Neutrophil (primary cell): Measurements from ENCODE around the gene LTBP1.

ENCODE experiments used
- H3K27ac ChIP-seq: fragments of 200-600 bp; sonication (generic); 2 replicates; pipeline ENCODE4 v1.5.1; 2016; ENCODE audit warnings: mild to moderate bottlenecking, moderate library complexity
- H3K27me3 ChIP-seq: fragments of 200-600 bp; sonication (generic); 2 replicates; pipeline ENCODE4 v1.6.0; 2016; ENCODE audit warnings: mild to moderate bottlenecking
- H3K36me3 ChIP-seq: fragments of 200-600 bp; sonication (generic); 2 replicates; pipeline ENCODE4 v1.5.1; 2017
- H3K4me1 ChIP-seq, 2 experiments: fragments of 200-600 bp in 1 of 2; sonication (generic) in 1 of 2; 1 replicate in 1 of 2; 2 replicates in 1 of 2; pipeline versions ENCODE4 v1.5.1 to v1.6.1; 2013 to 2016; ENCODE audit warnings: low read depth in 1 of 2, low read length in 1 of 2, mild to moderate bottlenecking in 1 of 2, moderate library complexity in 1 of 2; ENCODE audit not compliant: control insufficient read depth in 1 of 2, insufficient read depth in 1 of 2
- H3K4me3 ChIP-seq, 2 experiments: fragments of 200-600 bp in 1 of 2; sonication (generic) in 1 of 2; 1 replicate in 1 of 2; 2 replicates in 1 of 2; pipeline ENCODE4 v1.5.1; 2013 to 2016; ENCODE audit warnings: low read depth in 1 of 2, low read length in 1 of 2, mild to moderate bottlenecking in 1 of 2, moderate library complexity in 1 of 2
- H3K9me3 ChIP-seq: fragments of 200-600 bp; sonication (generic); 2 replicates; pipeline ENCODE4 v1.5.1; 2016
- CTCF ChIP-seq: fragments of 200-600 bp; sonication (generic); IDR thresholded peaks from 2 replicates; pipeline ENCODE4 v1.5.1; 2016; ENCODE audit warnings: antibody characterized with exemption

Gene LTBP1

GRCh38 chr2:33093283-33093993, 146.7 kb downstream of the LTBP1 start:
- H3K4me3 ChIP-seq: no peak overlapping the region
- TF ChIP-seq CTCF: no peak

GRCh38 chr2:33094303-33094702, 147.6 kb downstream of the LTBP1 start:
- Histone ChIP-seq H3K36me3 (no peaks in the 10 kb centered on the region), H3K27ac (no peak overlapping the region), H3K27me3 (no peaks in the 10 kb centered on the region), H3K4me3 (no peak overlapping the region), H3K9me3 (no peaks in the 10 kb centered on the region), H3K4me1 (no peaks in the 10 kb centered on the region)
- no peak for TF ChIP-seq CTCF

More at GRCh38 chr2:33093283-33093993, 146.7 kb downstream of the LTBP1 start:
- H3K9me3 ChIP-seq: no peaks in the 10 kb centered on the region
- no peak overlapping the region for H3K27ac ChIP-seq
- H3K27me3 ChIP-seq: no peaks in the 10 kb centered on the region
- H3K36me3 ChIP-seq: no peaks in the 10 kb centered on the region
- H3K4me1 ChIP-seq: no peaks in the 10 kb centered on the region

- H3K4me3 ChIP-seq: no peak overlapping the region
- no peaks in the 10 kb centered on the region for H3K9me3 ChIP-seq
- H3K27me3 ChIP-seq: no peaks in the 10 kb centered on the region
- H3K4me1 ChIP-seq: no peaks in the 10 kb centered on the region
- no peak overlapping the region for H3K27ac ChIP-seq
- H3K36me3 ChIP-seq: no peaks in the 10 kb centered on the region
- no peak for TF ChIP-seq CTCF
Measured at GRCh38 chr2:33099989-33100388, 153.2 kb downstream of the LTBP1 start.

DNA sequence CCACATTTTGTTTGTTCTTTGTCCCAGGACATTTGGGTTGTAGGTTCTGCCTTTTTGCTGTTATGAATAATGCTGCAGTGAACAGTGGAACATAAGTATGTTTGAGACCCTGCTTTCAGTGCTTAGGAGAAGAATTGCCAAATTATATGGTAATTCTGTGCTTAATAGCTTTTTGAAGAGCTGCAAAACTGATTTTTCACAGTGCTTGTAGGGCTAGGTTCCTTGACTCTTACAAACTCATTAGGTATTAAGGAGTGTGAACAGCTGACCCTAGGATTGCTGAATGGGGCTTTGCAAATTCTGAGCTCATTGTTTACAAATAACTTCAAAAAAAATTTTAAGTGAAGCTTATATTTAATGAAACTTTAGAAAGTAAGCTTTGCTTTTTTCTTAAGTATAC, 154.2 kb downstream of the LTBP1 start:
- TF ChIP-seq CTCF: no peak

DNA sequence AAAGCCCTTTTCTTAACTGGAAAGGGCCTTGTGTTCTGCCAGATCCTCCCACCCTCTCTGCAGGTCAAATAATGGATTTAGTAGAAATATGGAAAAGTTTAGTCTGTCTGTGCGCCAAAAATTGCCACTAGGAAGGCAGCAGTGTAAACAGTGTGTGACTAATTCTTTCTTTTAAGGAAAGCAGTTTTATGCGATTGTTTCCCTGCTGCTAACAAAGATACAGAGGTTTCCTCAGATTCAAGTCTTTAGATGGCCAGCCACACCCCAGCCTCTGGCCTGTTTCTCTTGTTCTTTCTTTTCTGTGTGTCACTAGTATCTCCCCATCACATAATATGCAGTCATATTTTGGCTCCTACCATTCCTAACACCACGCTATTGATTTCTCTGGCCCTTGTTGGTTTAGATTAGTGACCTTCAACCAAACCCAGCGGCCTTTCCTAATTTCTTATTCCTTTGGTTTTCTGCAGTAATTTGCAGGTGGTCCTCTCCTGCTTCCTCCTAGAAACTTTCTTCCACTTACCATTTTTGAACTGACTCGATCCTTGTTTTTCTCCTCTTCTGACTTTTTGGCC, 157.4 kb downstream of the LTBP1 start:
- Histone ChIP-seq H3K27me3 (no peaks in the 10 kb centered on the region), H3K4me3 (no peak overlapping the region), H3K4me1 (no peaks in the 10 kb centered on the region), H3K36me3 (no peaks in the 10 kb centered on the region), H3K9me3 (no peaks in the 10 kb centered on the region), H3K27ac (no peak overlapping the region)
- no peak for TF ChIP-seq CTCF

More for the DNA sequence above, 154.2 kb downstream of the LTBP1 start:
- no peaks in the 10 kb centered on the region for H3K36me3 ChIP-seq
- no peaks in the 10 kb centered on the region for H3K9me3 ChIP-seq
- no peak overlapping the region for H3K27ac ChIP-seq
- H3K27me3 ChIP-seq: no peaks in the 10 kb centered on the region
- H3K4me1 ChIP-seq: no peaks in the 10 kb centered on the region
- H3K4me3 ChIP-seq: no peak overlapping the region
